Measurements from ENCODE around the gene ZFP91.

Gene ZFP91

DNA sequence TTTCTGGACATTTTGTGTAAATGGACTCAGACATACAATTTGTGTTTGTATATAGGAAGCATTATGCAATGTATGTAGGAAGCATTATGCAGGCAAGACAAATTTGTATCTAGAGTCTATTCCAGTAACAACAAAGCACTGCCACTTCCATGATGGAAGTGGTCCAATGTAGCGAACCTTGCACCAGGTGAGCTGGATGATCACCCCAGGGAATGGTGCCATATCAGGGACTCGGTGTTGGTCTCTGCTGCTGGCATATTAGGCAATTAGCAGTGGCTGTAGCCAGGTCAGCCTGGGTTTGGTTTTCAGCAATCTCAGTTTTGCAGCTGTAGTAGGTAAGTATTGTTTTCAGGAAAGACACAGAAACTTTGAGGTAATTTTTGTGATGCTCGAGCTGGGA is 12.8 kb downstream of the ZFP91 start:
- no peak for DNase-seq

DNA sequence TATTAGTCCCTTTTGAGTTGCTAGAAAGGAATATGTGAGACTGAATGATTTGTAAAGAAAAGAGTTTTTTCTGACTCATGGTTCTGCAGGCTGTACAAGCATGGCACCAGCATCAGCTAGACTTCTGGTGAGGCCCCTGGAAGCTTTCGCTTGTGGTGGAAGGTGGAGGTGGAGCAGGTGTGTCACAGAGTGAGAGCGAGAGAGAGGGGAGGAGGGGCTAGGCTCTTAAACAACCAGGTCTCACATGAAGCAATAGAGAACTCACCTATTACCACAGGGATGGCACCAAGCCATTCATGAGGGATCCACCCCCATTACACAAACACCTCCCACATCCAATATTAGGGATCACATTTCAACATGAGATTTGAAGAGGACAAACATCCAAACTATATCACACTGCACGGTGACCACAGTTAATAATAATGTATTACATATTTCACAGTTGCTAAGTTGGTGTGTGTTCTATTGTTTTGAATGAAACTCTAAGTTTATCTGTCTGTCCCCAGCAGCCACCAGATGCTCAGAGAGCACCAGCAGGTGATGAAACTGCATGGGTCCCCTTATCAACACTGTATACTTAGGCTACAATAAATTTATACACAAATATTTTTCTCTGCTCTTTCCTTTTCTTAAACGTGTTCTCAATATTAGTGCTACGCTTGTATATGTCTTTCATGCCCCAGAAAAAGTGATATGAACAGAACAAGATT is 14.1 kb downstream of the ZFP91 start:
- DNase-seq = no peak

DNA sequence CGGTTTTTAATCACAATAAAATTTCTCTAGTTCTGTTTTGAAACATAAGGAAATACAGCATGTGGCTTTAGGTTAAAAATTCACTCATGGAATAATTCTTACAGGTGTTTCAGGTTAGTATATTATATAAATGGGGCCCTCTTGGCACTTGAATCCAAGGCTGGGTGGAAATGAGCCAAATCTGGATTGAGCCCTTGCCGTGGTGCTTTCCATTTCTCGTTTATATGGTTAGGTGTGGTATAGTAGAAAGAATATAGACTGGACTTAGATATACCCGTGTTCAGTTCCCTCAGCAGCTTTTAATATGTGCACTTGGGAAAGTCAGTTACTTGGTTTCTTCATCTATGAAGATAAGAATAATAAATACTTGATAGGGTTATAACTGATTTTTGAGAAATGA is 16.0 kb downstream of the ZFP91 start:
- no peak for DNase-seq

- DNase-seq = no peak
Observed at GRCh38 chr11:58596621-58597020, 17.8 kb downstream of the ZFP91 start.

- no peak for DNase-seq
Observed at GRCh38 chr11:58597486-58598144, 18.8 kb downstream of the ZFP91 start.

DNA sequence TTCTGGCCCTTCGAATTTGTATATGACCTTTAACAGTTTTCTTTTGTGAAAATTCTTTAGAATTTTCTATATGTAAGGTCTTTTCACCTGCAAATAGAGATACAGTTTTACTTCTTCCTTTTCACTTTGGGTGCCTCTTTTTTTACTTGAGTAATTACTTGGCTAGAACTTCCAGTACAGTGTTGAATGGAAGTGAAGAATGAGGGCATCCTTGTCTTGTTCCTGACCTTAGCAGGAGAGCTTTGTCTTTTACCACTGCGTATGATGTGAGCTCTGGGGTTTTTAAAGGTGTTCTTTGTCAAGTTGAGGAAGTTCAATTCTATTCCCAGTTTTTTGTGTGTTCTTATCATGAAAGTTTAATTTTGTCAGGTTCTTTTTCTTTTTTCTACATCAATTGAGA is 21.6 kb downstream of the ZFP91 start:
- DNase-seq = no peak

DNA sequence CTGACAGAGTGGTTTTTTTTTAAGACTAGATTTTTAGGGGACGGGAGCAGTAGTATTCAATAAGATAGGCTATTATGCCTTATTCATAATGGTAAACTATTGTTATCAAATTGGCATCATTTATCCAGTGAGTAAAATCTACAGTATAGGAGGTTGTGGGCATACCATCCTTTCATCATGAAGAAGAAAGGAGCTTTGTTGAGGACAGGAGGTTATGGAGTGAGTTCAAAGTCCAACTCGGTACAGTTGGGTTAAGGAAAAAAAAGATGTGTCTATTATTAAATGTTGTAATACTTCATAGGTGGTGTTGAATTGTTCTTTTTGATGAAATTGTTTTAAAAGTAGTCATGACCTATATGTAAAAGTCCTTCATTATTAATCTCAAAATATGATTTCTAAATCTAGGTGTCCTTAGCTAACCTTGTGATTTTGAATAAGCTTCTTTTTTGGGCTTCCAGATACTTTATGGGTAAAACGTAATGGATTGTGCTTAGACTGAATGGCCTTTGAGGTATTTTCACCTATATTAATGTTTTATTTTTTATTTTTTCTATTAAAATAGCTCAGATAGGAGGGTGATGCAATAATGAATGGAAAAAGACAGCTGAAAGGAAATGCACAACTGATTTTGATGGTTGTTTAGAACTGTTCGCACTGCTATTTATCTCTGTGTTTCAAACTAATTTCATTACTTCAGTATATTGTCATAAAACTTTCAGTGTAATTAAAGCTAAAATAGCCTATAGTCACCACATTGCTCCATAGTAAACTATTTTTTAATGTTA is 28.3 kb downstream of the ZFP91 start:
- DNase-seq = no peak

GRCh38 chr11:58608331-58608730 is 29.5 kb downstream of the ZFP91 start:
- DNase-seq = no peak

DNA sequence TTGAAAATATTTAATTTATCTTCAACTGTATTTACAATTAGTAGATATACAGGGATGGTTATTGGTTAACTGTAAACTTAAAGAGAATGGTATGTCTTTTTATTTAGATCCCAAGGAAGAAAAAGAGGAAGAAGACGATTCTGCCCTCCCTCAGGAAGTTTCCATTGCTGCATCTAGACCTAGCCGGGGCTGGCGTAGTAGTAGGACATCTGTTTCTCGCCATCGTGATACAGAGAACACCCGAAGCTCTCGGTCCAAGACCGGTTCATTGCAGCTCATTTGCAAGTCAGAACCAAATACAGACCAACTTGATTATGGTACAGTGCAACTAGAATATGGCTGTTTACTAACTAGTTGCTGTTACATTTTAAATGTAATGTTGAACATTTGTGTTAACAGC is 30.9 kb downstream of the ZFP91 start:
- no peak for DNase-seq

DNA sequence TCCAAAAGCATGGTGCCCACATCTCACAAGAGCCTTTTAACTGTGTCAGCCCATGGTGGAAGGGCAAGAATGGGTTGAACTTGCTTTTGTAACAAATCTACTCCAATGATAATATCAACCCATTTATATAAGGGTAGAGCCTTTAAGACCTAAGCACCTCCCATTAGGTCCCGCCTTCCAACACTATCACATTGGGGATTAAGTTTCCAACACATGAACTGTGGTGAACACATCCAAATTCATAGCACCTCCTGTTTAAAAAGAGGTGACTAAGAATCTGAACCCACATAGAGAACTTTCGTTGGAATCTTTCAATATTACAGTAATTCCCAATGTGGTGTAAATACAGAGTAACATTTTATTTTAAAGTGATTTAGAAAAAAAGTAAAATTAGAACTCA is 34.4 kb downstream of the ZFP91 start:
- DNase-seq = no peak

DNA sequence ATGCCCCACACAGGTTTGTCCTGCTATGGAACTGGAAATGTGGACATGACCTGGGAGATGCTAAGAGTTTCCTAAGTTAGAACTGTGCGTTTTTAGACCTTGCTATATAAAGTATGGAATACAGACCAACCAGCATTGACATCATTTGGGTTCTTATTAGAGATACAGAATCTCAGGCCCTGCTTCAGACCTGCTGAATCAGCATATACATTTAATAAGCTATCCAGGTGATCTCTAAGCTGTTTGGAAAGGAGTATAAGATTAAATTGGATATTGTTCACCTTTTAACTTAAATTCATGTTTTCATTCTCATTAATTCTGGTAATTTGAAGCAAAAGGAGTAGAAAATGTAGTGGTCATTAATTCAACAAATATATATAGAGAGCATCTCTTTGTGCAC is 36.7 kb downstream of the ZFP91 start:
- DNase-seq = no peak

- DNase-seq = peak; percentile 40
Observed at GRCh38 chr11:58616594-58616993, 37.7 kb downstream of the ZFP91 start.

DNA sequence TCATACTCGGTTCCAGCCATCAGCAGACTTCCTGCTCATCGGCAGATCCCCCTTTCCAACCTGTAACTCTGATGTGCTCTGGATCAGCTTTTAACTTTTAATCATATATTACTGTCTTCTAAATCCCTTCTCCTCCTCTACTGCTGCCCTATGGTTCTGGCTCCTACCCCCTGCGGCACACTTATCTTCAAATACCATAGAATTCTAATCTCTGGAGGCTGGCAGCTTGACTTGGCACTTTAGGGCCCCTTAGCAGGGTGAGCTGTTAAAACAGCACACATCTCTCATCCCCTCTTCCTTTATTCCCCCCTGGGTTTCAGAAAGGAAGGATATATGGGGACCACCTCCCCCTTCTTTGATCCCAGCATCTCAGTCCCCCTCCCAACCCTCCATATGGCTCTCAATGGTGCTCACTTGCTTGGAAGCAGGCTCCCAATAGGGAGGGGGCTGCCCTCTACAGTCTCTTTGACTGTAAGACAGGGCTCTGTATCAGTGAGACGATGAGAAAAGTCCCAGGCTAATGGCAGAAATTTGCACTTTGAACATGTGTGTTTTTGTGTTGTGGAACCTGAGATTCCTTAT is 39.2 kb downstream of the ZFP91 start:
- no peak for DNase-seq

- DNase-seq = no peak
Observed at GRCh38 chr11:58621586-58622262, 42.9 kb downstream of the ZFP91 start.

- DNase-seq = no peak
Observed at GRCh38 chr11:58622344-58622743, 43.5 kb downstream of the ZFP91 start, which contains the start of gene CNTF. Gene CNTF, plus strand, starts transcription at chr11:58622665. Its CDS starts 88 bp downstream, at chr11:58622753.

DNA sequence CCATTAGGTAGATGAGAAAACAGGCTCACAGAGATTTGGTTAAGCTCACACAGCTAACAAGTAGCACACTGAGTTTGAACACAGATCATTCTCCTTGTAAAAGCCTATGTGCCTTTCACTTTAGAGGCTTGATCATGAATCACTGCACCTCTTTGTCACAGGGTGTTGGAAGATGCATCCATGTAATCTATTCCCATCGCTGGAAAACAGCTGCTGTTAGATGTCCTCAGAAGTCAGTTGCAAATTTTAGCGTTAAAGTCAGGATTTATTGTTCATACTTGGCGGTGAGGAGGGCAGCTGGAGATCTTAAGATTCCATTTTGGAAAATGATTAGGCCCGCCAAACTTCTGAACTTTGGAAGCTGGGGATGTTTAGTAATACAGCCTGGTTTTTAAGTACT is 46.2 kb downstream of the ZFP91 start:
- no peak for DNase-seq

DNA sequence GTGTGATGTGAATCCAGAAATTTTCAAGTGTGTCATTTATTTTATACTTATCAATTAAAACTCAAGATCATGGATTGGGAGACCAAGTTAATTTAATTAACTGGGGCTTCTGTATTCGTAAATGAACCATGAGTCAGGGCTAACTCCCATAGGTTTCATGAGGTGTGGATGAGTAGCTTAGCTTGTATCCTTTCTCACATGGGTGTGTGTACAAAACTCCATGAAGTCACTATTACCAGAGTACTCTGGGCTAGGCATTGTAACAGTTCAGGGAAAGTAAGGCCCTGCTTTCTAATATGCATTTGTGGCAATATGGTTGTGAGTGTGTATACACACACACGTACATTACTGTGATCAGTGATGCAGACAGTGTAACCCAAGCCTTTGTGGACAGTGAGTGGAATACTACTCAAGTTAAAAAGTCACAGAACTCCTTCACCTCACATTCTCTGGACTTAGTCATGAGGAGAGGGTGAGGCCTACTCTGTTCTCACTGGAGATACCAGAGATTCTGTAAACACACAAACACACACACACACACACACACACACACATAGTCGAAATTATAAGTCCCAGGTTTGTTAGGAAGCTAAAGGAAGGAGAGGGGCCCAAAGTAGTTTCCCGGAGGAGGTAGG is 47.1 kb downstream of the ZFP91 start:
- DNase-seq = no peak

DNA sequence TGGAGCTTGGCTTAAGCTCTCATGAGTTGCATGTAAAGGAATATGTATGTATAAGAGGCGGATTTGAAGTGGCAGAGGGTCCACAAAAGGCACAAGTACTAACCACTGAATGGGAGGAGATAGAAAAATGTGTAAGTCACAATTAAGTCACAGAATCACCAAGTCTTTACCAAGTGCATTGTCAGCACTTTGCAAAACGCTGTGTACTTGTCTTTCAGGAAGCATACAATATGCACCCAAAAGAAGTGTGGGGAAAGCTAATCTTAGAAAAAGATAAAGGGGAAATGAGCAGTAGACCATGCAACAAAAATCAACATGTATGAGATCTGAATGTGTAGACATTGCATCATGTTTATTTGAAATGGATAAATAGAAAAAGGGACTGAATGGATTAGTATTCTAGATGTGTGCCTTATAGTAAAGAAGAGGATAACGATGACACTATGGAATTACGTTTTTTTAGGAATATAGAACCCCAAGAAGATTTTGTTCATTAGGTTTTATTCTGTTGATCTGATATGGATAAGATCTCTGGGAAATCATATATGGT is 48.1 kb downstream of the ZFP91 start:
- DNase-seq = no peak

DNA sequence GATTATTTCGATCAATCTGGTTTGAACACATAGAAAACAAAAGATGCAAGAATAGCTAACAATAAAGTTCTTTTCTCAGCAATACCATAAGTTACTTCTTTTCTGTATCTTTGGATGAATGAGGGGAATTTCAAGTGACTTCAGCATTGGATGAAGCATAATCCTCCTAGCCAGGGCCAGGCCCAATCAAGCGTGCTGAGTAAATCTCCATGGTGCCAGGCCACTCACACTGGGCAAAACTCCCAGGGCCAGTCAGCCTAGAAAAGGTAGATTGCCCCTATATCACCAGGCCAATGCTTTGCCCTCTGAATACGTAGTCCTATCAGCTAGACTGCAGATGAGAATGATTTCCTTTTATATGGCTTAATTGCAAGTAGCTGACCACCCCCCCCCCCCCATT is 49.6 kb downstream of the ZFP91 start:
- no peak for DNase-seq

DNA sequence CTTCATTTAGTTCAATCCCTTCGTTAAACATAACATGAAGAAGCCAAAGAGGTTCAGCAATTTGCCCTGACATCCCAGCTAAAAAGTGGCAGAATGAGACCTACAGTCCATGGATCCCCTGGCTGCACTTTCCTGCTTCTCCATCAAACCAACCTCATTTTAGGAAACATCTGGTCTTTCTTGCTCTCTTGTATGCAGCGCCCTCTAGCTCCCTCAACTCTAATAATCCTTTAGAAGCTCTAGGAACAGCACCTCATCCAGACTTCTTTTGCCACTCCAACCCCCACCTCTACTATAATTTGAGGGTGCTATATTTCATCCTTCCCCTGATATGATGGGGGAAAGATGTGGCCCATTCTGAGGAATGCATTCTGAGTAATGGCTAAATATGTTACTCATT is 51.0 kb downstream of the ZFP91 start:
- DNase-seq = peak; percentile 48

DNA sequence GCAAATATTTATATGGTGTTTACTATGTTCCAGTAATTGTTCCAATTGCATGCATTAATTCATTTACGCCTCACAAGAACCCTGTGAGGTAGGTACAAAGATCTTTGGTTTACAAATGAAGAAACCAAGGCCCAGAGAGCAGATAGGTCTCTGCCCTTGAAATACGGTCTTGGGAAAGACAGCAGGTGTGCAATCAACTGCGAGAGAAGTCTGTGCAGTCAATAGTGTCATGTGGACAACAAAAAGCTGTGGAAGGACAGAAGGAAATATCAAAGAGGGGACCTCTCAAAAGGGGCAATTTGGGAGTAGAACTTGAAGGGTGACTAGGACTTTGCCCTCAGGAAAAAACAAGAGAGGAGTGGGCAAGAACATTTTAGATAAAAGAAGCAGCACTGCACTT is 52.5 kb downstream of the ZFP91 start:
- DNase-seq = no peak

DNA sequence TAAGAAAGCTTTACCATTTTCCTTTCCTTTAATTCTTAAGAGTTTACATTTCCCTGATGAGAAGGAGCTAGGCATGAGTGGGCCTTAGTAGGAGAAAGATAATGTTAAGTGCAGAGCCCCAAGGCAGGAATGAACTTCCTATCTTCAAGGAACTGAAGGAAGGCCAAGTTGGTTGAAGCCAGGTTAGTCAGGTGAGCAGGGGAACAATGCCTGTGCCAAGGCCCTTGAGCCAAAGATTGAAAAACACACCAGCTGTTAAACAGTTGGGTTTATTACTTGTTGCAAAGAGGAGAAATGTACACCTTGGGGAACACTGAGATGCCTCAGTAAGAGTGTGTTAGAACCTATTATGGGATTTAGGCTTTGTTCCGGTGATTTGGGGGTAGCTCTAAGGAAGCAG is 53.6 kb downstream of the ZFP91 start:
- DNase-seq = no peak
